Smooth muscle cell (in vitro differentiated cells): Measurements from ENCODE around the gene WDR86. TPM values are rescaled to one million over a fixed set of nuclear protein-coding genes. Genes with fewer than 3 reads are reported as not detected.

Experiments
- DNase-seq: peaks from one replicate; lab custom pipeline; 2025; ENCODE audit not compliant: unreplicated experiment; lab: John Stamatoyannopoulos, UW
- H2AFZ ChIP-seq: fragments of 200-600 bp; sonication (generic); 2 replicates; pipeline ENCODE4 v1.6.0; 2016; ENCODE audit warnings: antibody characterized with exemption, low read depth, mild to moderate bottlenecking
- H3F3A ChIP-seq: fragments of 200-600 bp; sonication (generic); 2 replicates; pipeline ENCODE4 v1.6.0; 2017; ENCODE audit warnings: antibody characterized with exemption, low read depth
- H3K27ac ChIP-seq: fragments of 200-600 bp; sonication (generic); 2 replicates; pipeline ENCODE4 v1.5.1; 2016; ENCODE audit warnings: low read depth, mild to moderate bottlenecking
- H3K27me3 ChIP-seq: fragments of 200-600 bp; sonication (generic); 2 replicates; pipeline ENCODE4 v1.6.1; 2016; ENCODE audit warnings: low read depth, mild to moderate bottlenecking
- H3K36me3 ChIP-seq: fragments of 200-600 bp; sonication (generic); 2 replicates; pipeline ENCODE4 v1.5.1; 2016; ENCODE audit warnings: low read depth
- H3K4me1 ChIP-seq: fragments of 200-600 bp; sonication (generic); 2 replicates; pipeline ENCODE4 v1.5.1; 2016; ENCODE audit warnings: low read depth
- H3K4me2 ChIP-seq: fragments of 200-600 bp; sonication (generic); 2 replicates; pipeline ENCODE4 v1.6.0; 2016; ENCODE audit warnings: mild to moderate bottlenecking
- H3K4me3 ChIP-seq: fragments of 200-600 bp; sonication (generic); 2 replicates; pipeline ENCODE4 v1.5.1; 2016; ENCODE audit warnings: mild to moderate bottlenecking
- H3K79me2 ChIP-seq: fragments of 200-600 bp; sonication (generic); 2 replicates; pipeline ENCODE4 v1.6.0; 2016; ENCODE audit warnings: low read depth, mild to moderate bottlenecking
- H3K9ac ChIP-seq: fragments of 200-600 bp; sonication (generic); 2 replicates; pipeline ENCODE4 v1.6.0; 2016; ENCODE audit warnings: low read depth
- H3K9me3 ChIP-seq: fragments of 200-600 bp; sonication (generic); replicated peaks from 2 replicates; pipeline ENCODE4 v1.5.1; 2016; ENCODE audit warnings: low read depth
- H4K20me1 ChIP-seq: fragments of 200-600 bp; sonication (generic); 2 replicates; pipeline ENCODE4 v1.6.0; 2016; ENCODE audit warnings: low read depth
- CTCF ChIP-seq: fragments of 200-600 bp; sonication (generic); IDR thresholded peaks from 2 replicates; pipeline ENCODE4 v1.5.1; 2017; ENCODE audit warnings: borderline replicate concordance, mild to moderate bottlenecking, antibody characterized with exemption; ENCODE audit not compliant: insufficient read depth, poor library complexity, severe bottlenecking
- WGBS: methylation state at CpG from one replicate; pipeline ENCODE4 v1.1.7; 2016; ENCODE audit warnings: low lambda C conversion rate; 5-methylcytosine and 5-hydroxymethylcytosine counted together
- polyA plus RNA-seq: library from polyadenylated mRNA; unstranded; fragments of >200 nt; fragmentation: Nextera tagmentation; extraction: Ambion mirVana; gene quantifications from 2 replicates; pipeline ENCODE4 v1.2.1, GENCODE V29; 2016
- total RNA-seq: library from RNA; depleted of rRNA; stranded (reverse); fragments of >200 nt; gene quantifications from 2 replicates; pipeline ENCODE4 v1.2.3, GENCODE V29; 2014

WDR86 gene
- total and polyA plus RNA-seq, 2 experiments from 2014 or later = 1.3 to 4.1 TPM

DNA sequence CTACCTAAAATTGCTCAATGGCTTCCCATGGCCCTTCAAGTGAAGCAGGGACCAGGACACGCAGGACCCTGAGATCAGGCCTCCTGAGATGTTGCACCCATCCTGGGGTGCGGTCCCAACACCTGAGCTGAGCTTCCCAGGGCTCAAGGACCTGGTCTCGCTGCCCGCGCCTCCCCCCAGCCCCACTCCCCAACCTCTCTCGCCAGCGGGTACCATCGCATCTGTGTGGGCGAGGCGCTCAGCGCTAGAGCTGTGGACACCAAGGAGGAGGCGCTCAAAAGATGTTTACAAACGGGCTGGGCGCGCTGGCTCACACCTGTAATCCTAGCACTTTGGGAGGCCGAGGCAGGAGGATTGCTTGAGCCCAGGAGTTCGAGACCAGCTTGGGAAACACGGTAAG is 37.5 kb upstream of the WDR86 start:
- H4K20me1 ChIP-seq = no peaks in the 10 kb centered on the region
- H3K36me3 ChIP-seq = no peaks in the 10 kb centered on the region
- no peak for DNase-seq
- no peaks in the 10 kb centered on the region for H3K27me3 ChIP-seq
- no peak overlapping the region for H3K4me3 ChIP-seq
- H3K9me3 ChIP-seq = no peaks in the 10 kb centered on the region
- TF ChIP-seq CTCF = no peak
- no peaks in the 10 kb centered on the region for H3F3A ChIP-seq
- no peak overlapping the region for H2AFZ ChIP-seq
- H3K4me1 ChIP-seq = no peaks in the 10 kb centered on the region
- no peak overlapping the region for H3K4me2 ChIP-seq
- 98% methylated on average over 18 of the region's 18 CpGs for WGBS
- no peak overlapping the region for H3K27ac ChIP-seq
- no peaks in the 10 kb centered on the region for H3K79me2 ChIP-seq
- no peak overlapping the region for H3K9ac ChIP-seq

DNA sequence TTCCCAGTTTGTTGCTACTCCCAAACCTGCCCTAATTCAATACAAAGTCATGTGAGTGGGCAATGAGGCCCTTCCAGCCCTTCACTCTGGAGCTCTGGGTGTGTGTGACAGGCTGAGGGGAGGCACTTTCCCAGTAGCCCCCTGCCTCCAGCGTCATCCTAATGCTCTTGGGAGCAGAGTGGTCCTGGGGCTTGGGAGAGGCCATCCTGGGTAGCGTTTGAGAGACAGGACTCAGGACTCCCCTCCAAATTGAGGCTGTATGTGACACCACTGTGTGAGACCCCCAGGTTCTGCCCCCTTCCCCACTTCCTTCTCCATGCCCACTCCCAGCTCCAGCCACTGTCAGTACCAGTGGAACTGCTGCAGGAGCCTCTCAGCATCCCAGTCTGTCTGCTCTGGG is 36.6 kb upstream of the WDR86 start:
- WGBS = 94% methylated on average over 2 of the region's 2 CpGs
- no peaks in the 10 kb centered on the region for H4K20me1 ChIP-seq
- TF ChIP-seq CTCF = no peak

GRCh38 chr7:151444632-151445031 is 34.8 kb upstream of the WDR86 start:
- Histone ChIP-seq H3K9me3 (no peaks in the 10 kb centered on the region), H3K27ac (no peak overlapping the region), H3K4me1 (peaks cover under 1% of the 10 kb centered on the region), H3K27me3 (no peaks in the 10 kb centered on the region), H3F3A (peaks cover 9% of the 10 kb centered on the region), H3K36me3 (no peaks in the 10 kb centered on the region), H3K9ac (no peak overlapping the region), H3K79me2 (no peaks in the 10 kb centered on the region), H2AFZ (no peak overlapping the region), H3K4me2 (no peak overlapping the region), H4K20me1 (no peaks in the 10 kb centered on the region), H3K4me3 (no peak overlapping the region)
- 95% methylated on average over 1 of the region's 1 CpG for WGBS
- DNase-seq = no peak
- TF ChIP-seq CTCF = no peak

More for the DNA sequence above, 36.6 kb upstream of the WDR86 start:
- Histone ChIP-seq H3K9ac (no peak overlapping the region), H3K27ac (no peak overlapping the region), H2AFZ (no peak overlapping the region), H3K4me2 (no peak overlapping the region), H3K27me3 (no peaks in the 10 kb centered on the region), H3K4me3 (no peak overlapping the region), H3F3A (peaks cover 1% of the 10 kb centered on the region), H3K4me1 (no peaks in the 10 kb centered on the region), H3K36me3 (no peaks in the 10 kb centered on the region), H3K9me3 (no peaks in the 10 kb centered on the region), H3K79me2 (no peaks in the 10 kb centered on the region)
- DNase-seq = no peak

- H3K27ac ChIP-seq = no peak overlapping the region
- TF ChIP-seq CTCF = no peak
- no peaks in the 10 kb centered on the region for H3K79me2 ChIP-seq
- H3K9ac ChIP-seq = no peak overlapping the region
- WGBS = 93% methylated on average over 10 of the region's 10 CpGs
- H3K4me2 ChIP-seq = no peak overlapping the region
- no peak overlapping the region for H2AFZ ChIP-seq
- H4K20me1 ChIP-seq = no peaks in the 10 kb centered on the region
- H3K9me3 ChIP-seq = no peaks in the 10 kb centered on the region
- H3K27me3 ChIP-seq = no peaks in the 10 kb centered on the region
- DNase-seq = no peak
- H3K4me1 ChIP-seq = peaks cover 5% of the 10 kb centered on the region
- no peak overlapping the region for H3K4me3 ChIP-seq
- H3F3A ChIP-seq = peaks cover 9% of the 10 kb centered on the region
- no peaks in the 10 kb centered on the region for H3K36me3 ChIP-seq
These were observed 33.1 kb upstream of the WDR86 start for GRCh38 chr7:151442776-151443496.
